NCI-H2107 treated with DMSO at 0.1 percent for 48 hours (cell line): ENCODE measurements around the gene CEP128.

Source experiments
- DNase-seq: peaks from one replicate; lab custom pipeline; 2025; ENCODE audit not compliant: unreplicated experiment; lab: John Stamatoyannopoulos, UW

Gene CEP128

DNA sequence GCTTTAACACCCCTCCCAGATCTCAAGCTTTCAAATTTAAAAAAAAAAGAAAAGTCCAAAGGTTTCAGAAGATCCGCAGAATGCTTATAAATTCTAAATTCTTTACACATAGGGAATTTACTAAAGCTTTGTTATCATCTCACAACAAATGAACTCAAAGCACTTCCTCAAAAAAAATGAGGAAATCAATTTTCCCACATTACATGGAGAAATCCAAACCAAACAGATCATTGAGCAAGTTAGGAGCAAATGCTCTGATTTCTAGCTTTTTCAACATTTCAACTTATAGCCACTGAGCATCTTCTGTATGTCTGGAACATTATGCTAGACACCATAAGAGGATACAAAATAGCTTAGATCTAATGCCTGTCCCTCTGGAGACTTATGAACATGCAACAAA, 161.0 kb downstream of the CEP128 start:
- no peak for DNase-seq

DNA sequence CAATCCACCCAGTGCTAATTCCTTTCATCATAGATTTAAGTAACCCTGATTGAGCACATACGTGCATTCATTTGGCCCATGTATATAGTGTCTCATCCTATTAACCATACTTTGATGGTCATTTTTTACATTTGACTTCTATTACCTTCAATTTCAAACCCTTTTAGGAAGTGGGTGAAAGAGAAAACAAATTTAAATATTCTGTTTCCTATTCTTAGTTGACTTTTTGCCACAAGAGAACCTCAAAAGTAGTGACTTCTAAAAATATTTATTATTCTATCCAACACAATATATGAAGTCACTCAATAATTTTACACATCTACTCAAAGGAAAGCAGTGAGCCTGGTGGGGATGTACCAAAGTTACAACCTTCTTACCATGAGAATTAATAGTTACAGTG, 164.9 kb downstream of the CEP128 start:
- DNase-seq, result no peak

GRCh38 chr14:80776186-80776585, 165.4 kb downstream of the CEP128 start:
- DNase-seq, result no peak

DNA sequence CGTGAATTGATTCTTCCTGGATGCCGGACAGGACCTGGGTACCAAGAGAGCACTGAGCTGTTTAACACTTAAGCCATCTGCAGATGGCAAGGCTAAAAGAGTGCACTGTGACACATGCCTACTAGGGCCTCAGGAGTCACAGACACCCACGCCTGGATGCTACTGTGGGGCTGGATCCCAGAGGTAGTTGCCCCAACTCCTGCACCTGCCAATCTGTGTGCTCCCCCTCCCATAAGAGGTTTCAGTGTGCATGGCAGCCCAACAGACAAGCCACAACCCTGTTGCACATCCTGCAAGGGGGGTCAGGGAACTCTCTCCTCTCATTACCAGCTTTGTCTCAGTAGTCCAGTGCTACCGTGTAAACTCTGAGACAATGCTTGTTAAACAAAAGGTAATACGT, 169.0 kb downstream of the CEP128 start:
- no peak for DNase-seq

DNA sequence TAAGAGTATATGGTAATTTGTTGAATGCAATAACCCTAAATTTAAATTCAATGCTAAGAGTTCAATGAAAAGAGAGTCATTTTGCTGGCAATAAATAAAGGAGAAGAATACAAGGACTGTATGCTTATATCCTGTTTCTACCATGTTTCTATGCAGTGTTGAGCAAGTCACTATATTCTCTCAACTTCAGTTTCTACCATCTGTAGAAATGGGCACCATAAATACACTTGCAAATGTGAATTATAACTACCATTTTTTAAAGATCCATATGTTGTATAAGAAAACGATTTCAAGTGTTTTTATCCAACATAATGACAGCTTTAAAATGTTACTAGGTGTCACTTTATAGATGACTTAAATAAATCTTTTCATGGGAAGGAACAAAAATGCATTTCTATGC, 170.3 kb downstream of the CEP128 start:
- DNase-seq, result no peak

GRCh38 chr14:80770114-80770908, 171.2 kb downstream of the CEP128 start:
- no peak for DNase-seq

GRCh38 chr14:80768646-80769045, 172.9 kb downstream of the CEP128 start:
- no peak for DNase-seq

- DNase-seq, result no peak
Observed at GRCh38 chr14:80764921-80765507, 176.5 kb downstream of the CEP128 start.

DNA sequence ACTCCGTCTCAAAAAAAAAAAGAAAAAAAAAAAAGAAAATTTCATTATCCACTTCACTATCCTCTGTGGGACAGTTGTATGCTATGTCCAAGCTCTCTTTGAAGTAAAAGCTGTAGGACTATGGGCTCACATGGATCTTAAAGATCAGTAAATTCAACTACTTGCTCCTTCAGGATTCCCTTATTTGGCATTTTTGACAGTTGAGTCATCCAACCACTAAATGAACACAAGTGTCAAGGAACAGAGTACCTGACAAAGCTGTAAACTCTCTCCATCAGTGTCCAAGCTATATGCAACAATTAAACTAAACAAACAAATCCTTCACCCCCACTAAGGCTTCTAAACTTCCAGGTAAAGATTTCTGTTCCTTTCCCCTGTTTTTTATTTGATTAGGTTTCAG, 177.0 kb downstream of the CEP128 start:
- DNase-seq, result no peak

DNA sequence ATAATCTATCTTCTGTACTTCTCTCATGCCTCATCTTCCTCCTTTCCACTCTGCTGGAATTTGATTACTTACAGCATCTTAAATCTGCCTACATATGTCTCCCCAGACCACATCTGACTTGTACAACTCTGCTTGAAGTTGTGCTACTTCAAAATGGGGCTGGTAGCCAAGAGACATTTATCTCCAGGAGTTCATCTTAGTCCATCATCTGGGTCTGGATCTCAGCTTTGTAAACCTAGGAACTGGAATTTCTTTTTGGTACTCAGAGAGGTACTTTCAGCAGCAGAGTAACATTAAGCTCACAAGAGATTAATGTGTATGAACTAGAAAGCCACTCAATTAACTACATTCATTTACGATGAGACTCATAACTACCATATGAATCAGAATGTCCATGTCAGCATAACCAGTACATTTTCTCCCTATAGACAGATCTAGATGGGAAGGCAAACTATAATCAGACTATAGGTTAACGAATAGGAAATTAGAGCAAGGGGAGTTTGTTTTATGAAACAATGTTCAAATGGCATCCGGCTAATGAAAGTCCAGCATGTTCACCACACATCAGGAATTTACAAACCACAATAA, 178.8 kb downstream of the CEP128 start:
- no peak for DNase-seq

- no peak for DNase-seq
Observed at GRCh38 chr14:80754696-80755095, 186.8 kb downstream of the CEP128 start.

DNA sequence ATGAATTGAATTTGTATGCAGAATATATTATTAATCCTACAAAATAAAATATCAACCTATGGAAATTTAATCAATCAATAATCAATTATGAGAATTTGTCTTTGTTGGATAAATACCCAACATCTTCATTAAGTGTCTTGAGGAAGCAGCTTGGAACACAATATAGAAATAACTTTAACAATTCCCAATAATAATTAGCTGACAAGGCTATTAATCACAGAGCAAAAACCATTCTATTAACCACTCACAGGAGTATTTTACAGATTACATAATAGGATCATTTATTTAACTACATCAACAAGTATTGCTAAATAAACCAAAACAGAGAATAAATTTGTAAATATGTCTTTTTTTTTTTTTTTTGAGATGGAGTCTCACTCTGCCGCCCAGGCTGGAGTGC, 190.3 kb downstream of the CEP128 start:
- DNase-seq, result no peak

DNA sequence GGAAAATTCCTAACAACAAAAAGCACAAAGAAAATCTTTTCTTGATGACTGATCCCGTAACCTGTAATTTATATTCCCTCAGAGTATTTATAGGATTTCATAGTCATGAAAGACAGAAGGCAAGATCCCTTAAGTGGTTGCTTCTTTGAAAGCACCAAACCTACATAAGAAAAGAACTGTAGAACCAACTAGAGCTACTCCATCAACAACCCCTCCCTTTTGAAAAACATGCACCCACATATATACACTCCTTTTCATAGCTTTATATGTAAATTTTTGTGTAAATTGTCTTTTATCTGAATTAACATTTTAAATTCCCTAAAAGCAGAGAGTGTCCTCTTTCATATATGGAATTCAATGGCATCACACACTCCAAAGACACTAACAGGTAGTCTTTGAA, 215.3 kb downstream of the CEP128 start:
- no peak for DNase-seq

DNA sequence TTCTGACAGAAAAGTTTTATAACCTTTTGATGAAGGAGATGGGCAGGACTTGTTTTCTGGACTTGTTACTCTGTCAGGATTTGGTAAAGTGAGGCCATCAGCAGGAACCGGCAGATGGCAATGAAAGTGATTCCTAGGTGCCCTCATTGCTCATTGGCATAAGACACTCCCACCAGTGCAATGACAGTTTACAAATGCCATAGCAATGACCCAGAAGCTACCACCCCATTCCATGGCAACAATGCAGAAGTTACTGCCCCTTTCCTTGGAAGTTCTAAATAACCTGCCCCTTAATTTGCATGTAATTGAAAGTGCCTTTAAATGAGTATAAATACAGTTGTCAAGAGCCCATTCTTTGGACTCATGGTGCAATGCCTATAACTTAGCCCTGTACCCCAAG, 222.6 kb downstream of the CEP128 start:
- DNase-seq, result no peak

GRCh38 chr14:80714474-80714873, 227.1 kb downstream of the CEP128 start:
- DNase-seq, result no peak

DNA sequence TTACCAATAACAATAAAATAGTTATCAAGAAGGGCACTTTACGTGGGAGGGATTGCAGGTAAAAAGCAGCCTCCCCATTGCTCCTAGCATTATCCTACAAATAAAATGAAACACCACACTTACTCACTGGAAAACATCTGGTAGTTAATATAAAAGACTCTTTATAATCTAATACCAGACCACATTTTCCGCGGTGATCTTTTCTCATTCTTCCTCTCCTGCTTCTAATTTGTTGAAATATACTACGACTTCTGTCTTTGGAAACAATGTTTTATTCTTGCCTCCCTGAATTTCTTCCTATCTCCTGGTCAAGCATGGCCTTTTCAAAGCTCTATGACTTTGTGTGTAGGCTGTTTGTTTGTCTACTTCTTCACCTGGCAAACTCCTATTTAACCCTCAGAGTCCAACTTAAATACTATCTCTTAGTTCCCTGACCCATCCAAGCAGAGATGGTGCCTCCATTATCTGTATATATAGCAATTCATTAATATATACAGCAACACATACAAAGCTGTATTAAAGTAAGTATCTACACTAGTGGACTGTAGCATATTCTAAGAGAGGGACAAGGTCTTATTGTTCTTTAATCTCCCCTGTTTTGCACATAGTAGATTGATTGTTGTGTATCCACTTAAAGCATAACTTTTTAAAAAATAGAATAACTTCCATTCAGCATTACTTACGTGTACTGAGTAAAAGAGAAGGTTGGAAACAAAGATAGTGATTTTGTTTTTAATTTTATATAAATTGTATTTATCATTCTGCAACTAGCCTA, 228.3 kb downstream of the CEP128 start:
- no peak for DNase-seq

DNA sequence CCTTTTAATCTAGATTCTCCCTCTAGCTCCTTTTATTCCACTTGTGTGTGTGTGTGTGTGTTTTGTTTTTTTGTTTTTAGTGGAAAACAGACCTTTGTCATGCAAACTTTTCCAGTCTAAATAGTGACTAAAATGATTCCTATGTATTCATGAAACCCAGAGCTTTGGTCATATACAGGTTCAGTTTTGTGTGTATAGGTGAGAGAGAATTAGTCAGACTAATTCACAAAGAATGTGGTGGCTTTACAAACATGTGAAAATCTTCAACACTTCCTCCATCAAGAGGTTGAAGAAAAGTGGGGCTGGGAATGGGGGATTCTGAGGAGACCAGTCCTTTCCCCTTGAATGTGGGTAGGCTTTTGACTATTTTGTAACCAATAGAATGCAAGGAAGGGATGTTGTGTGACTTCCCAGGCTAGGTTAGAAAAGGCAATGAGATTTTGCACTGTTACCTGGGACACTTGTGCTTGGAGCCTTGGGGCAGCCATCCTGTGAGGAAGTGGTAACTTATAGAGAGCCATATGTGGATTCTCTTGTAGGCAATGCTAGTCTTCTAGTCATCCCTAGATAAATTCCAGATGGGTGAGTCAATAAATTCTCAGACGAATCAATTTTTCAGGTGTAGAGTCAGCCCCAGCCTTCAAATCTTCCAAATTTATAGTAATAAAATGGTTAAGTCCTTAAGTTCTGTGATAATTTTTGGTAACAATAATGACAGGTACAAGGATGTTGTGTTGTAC, 236.1 kb downstream of the CEP128 start:
- no peak for DNase-seq

DNA sequence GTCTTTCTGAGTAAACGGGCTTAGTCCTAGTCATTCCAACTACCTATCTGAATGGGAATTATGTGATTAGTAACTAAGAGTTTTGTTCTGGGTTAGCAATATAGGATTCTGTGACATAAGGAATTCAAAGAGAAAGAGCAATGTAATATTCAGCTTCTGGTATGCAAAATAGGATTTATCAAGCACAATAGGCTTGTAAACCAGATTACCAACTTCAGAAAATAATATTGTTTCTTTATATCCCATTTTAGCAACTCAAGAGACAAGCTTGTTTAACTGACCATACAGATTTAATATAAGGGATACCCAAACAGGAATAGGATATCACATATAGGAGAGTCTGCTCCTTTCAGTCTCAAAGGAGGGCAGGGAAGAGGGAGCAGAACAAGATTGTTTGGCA, 240.9 kb downstream of the CEP128 start:
- no peak for DNase-seq

DNA sequence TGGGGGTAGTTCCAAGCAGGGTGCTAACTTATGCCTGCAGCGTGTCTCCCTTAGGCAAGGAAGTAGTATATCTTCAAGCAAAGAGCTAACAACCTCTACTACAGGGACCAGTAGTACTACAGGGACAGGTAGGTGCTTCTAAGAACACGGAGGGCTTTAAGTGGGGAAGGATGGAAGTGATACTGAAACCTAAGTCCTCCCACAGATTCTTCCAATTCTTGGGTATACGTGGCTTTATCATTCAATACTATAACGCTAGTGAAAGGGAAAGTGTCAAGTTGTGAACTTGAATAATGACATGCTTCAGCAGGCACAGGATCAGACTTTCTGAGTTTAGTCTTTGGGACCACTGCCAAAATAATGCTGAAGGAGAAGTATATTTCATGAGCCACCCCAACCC, 241.7 kb downstream of the CEP128 start:
- DNase-seq, result no peak

- DNase-seq, result no peak
Observed at GRCh38 chr14:80698974-80699373, 242.6 kb downstream of the CEP128 start.

DNA sequence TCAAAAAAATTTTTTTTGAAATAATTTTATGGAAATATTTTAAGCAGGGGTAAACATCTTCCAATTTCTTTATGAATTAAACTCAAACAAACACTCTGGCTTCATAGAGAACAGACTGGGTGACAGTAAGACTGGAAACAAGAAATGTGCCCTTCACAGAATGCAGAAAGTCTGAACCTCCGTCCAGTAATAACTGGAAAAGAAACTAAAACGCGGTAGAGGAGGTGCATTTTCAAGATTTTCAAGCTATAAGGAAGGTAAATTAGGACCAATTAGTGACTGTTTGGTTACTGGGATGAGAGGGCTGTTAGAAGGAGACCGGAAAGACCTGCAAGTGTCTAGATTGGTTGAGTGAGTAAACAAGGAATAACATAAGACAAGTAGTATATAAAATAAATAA, 245.7 kb downstream of the CEP128 start:
- no peak for DNase-seq
